ENCODE measurements around the gene CHAF1B.

DNA sequence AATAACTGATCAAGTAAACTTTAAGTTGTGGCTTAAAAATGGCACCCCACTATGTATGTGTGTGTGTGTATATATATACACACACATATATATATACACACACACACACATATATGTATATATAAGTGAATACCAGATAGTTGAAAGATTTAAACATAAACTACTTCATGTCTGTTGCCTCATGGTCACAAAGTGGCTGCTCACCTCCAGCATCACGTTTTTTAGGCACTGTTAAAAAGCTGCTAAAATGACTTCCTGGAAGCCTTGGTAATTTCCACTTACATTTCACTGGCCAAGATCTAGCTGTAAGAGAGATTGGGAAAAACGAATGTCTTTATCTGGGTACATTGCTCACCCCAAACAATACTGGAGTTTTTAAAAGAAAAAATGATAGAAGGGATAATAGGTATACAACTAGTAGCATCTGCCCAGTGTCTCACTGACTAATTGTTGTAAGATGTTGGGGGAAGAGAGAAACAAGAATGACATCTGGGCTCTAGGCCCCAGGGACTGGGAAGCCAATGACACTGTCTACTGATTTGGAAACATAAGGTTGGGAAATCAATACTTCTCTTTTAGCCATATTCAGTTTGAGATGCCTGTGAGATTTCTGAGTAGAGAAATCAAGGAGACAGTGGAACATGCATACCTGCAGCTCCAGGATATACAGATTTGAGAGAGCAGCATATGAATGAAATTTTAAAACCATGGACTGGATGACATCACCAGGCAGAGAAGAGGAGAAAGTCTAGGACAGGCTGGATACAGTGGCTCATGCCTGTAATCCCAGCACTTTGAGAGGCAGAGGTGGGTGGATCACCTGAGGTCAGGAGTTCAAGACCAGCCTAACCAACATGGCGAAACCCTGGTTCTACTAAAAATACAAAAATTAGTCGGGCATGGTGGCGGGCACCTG is 51.9 kb downstream of the CHAF1B start:
- TF ChIP-seq, protein P1, sequence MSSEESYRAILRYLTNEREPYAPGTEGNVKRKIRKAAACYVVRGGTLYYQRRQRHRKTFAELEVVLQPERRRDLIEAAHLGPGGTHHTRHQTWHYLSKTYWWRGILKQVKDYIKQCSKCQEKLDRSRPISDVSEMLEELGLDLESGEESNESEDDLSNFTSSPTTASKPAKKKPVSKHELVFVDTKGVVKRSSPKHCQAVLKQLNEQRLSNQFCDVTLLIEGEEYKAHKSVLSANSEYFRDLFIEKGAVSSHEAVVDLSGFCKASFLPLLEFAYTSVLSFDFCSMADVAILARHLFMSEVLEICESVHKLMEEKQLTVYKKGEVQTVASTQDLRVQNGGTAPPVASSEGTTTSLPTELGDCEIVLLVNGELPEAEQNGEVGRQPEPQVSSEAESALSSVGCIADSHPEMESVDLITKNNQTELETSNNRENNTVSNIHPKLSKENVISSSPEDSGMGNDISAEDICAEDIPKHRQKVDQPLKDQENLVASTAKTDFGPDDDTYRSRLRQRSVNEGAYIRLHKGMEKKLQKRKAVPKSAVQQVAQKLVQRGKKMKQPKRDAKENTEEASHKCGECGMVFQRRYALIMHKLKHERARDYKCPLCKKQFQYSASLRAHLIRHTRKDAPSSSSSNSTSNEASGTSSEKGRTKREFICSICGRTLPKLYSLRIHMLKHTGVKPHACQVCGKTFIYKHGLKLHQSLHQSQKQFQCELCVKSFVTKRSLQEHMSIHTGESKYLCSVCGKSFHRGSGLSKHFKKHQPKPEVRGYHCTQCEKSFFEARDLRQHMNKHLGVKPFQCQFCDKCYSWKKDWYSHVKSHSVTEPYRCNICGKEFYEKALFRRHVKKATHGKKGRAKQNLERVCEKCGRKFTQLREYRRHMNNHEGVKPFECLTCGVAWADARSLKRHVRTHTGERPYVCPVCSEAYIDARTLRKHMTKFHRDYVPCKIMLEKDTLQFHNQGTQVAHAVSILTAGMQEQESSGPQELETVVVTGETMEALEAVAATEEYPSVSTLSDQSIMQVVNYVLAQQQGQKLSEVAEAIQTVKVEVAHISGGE (tag by site-specific recombination; conservative IDR thresholded peaks at IDR 0.05; ENCODE audit: low read depth) = no peak
- no peak for TF ChIP-seq CTCF (tag by site-specific recombination; IDR thresholded peaks at IDR 0.05)
- no peak for TF ChIP-seq ZNF518A (tag by site-specific recombination; conservative IDR thresholded peaks at IDR 0.05; ENCODE audit: low read depth)
- no peak for TF ChIP-seq ZNF660 (tag by site-specific recombination; IDR thresholded peaks at IDR 0.05)
- TF ChIP-seq ZNF610 (tag by site-specific recombination; IDR thresholded peaks at IDR 0.05; ENCODE audit: borderline replicate concordance) = no peak
- TF ChIP-seq, protein P2, sequence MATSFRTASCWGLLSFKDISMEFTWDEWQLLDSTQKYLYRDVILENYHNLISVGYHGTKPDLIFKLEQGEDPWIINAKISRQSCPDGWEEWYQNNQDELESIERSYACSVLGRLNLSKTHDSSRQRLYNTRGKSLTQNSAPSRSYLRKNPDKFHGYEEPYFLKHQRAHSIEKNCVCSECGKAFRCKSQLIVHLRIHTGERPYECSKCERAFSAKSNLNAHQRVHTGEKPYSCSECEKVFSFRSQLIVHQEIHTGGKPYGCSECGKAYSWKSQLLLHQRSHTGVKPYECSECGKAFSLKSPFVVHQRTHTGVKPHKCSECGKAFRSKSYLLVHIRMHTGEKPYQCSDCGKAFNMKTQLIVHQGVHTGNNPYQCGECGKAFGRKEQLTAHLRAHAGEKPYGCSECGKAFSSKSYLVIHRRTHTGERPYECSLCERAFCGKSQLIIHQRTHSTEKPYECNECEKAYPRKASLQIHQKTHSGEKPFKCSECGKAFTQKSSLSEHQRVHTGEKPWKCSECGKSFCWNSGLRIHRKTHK (tag by site-specific recombination; IDR thresholded peaks at IDR 0.05) = no peak
- no peak for TF ChIP-seq YY1 (tag by site-specific recombination; IDR thresholded peaks at IDR 0.05)
